Left ventricle myocardium inferior (tissue), 1 donor: ENCODE measurements around the gene IL24. TPM values are rescaled to one million over a fixed set of nuclear protein-coding genes. Genes with fewer than 3 reads are reported as not detected.
"Not testable (repeated sequence)": the region's sequence is repeated elsewhere in the genome, so short reads cannot be mapped to it uniquely, and the experiment has no call there.

Source experiments
- DNase-seq: peaks from one replicate; pipeline ENCODE4 v3.0.0-alpha.2; 2020
- H3K27ac ChIP-seq: fragments of 200-600 bp; replicated peaks from 2 replicates; pipeline ENCODE4 v1.8.0; 2021
- H3K27me3 ChIP-seq: fragments of 200-600 bp; 2 replicates; pipeline ENCODE4 v1.8.0; 2021; ENCODE audit warnings: low read depth
- H3K36me3 ChIP-seq: fragments of 200-600 bp; 2 replicates; pipeline ENCODE4 v1.8.0; 2021
- H3K4me1 ChIP-seq: fragments of 200-600 bp; 2 replicates; pipeline ENCODE4 v1.8.0; 2021
- H3K4me3 ChIP-seq: fragments of 200-600 bp; 2 replicates; pipeline ENCODE4 v1.8.0; 2021; ENCODE audit warnings: mild to moderate bottlenecking, moderate library complexity
- H3K9me3 ChIP-seq: fragments of 200-600 bp; replicated peaks from 2 replicates; pipeline ENCODE4 v1.8.0; 2021
- intact Hi-C: fragments of 100-400 bp; cut with micrococcal nuclease; formaldehyde crosslinking; loops from one replicate; pipeline ENCODE4 v1.11.0; 2022
- long read RNA-seq: library from polyadenylated mRNA; unstranded; transcript quantifications from one replicate; pipeline ENCODE4 v2.0.0, GENCODE V29; 2021
- total RNA-seq: library from RNA; stranded (reverse); fragmentation: NEBNext Ultra II Directional; extraction: Animal tissue kit (Norgen Biotek cat#: 25700); gene quantifications from one replicate; pipeline ENCODE4 v1.2.1, GENCODE V29; 2021
- TF ChIP-seq, protein P1 (sequence below): fragments of 200-600 bp; IDR thresholded peaks from 2 replicates; pipeline ENCODE4 v1.8.0; 2021; ENCODE audit warnings: antibody characterized with exemption, mild to moderate bottlenecking, borderline replicate concordance
- donor health status: DM: no; HTN: yes; CAD: no; lungs with severe emphysema.

IL24 gene, protein sequence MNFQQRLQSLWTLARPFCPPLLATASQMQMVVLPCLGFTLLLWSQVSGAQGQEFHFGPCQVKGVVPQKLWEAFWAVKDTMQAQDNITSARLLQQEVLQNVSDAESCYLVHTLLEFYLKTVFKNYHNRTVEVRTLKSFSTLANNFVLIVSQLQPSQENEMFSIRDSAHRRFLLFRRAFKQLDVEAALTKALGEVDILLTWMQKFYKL
- total RNA-seq, result not detected
- long read RNA-seq, result 0 reads

DNA sequence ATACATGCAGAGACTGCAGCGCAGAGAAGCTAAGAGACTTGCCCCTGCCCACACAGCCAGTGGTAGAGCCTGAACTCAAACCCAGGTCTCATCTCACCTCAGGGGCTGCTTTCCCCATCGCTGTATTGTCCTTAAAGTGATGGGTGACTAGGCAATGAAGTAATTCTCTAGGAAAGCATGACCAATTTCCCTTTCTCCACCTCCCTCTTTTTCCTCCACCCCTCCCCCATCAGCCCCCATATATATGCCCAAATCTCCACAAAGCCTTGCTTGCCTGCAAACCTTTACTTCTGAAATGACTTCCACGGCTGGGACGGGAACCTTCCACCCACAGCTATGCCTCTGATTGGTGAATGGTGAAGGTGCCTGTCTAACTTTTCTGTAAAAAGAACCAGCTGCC is at the start of gene IL24:
Gene IL24, plus strand, starts transcription at position 269 of the 400 bp plus-strand sequence. CDS start 390 bp downstream, outside the sequence.
- intact Hi-C loops, result no loop called here
- Histone ChIP-seq H3K27me3 (peaks cover 21% of the 10 kb centered on the region), H3K4me1 (no peaks in the 10 kb centered on the region), H3K36me3 (no peaks in the 10 kb centered on the region), H3K9me3 (no peaks in the 10 kb centered on the region), H3K4me3 (no peak within 1 kb of the TSS), H3K27ac (no peak within 1 kb of the TSS)
- TF ChIP-seq, protein P1, sequence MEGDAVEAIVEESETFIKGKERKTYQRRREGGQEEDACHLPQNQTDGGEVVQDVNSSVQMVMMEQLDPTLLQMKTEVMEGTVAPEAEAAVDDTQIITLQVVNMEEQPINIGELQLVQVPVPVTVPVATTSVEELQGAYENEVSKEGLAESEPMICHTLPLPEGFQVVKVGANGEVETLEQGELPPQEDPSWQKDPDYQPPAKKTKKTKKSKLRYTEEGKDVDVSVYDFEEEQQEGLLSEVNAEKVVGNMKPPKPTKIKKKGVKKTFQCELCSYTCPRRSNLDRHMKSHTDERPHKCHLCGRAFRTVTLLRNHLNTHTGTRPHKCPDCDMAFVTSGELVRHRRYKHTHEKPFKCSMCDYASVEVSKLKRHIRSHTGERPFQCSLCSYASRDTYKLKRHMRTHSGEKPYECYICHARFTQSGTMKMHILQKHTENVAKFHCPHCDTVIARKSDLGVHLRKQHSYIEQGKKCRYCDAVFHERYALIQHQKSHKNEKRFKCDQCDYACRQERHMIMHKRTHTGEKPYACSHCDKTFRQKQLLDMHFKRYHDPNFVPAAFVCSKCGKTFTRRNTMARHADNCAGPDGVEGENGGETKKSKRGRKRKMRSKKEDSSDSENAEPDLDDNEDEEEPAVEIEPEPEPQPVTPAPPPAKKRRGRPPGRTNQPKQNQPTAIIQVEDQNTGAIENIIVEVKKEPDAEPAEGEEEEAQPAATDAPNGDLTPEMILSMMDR, result no peak
- DNase-seq, result no peak

DNA sequence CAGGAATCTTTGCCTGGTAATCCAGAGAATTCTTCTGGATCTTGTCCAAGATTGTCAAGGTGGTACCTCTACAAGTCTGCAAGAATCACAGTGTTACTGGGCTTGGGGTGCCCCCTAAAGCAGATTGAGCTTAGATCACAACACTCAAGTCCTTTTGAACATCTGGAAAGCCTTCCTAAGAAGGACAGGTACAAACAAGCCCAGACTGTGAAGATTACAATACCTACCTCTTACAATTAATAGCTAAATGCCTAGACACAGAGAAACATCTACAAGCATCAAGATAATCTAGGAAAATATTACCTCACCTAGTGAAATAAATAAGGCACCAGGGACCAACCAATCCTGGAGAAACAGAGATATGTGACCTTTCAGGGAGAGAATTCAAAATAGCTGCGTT is 49.3 kb upstream of the IL24 start:
- peaks cover 5% of the 10 kb centered on the region for H3K27me3 ChIP-seq
- no peaks in the 10 kb centered on the region for H3K36me3 ChIP-seq
- no peak for DNase-seq
- no peak overlapping the region for H3K27ac ChIP-seq
- TF ChIP-seq, protein P1, result no peak
- H3K4me3 ChIP-seq, result no peak overlapping the region
- peaks cover 8% of the 10 kb centered on the region for H3K9me3 ChIP-seq
- no peaks in the 10 kb centered on the region for H3K4me1 ChIP-seq
- intact Hi-C loops, result no loop called here

DNA sequence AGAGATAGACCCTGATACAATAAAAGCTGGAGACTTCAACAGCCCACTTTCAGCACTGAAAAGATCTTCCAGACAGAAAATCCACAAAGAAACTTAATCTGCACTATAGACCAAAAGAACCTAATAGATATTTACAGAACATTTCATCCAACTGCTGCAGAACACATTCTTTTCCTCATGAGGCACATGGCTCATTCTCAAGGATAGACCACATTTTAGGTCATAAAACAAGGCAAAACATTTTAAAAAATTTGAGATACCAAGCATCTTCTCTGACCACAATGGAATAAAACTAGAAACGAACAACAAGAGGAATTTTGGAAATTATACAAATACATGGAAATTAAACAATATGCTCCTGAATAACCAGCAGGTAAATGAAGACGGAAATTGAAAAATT is 46.8 kb upstream of the IL24 start:
- no peaks in the 10 kb centered on the region for H3K4me1 ChIP-seq
- peaks cover 14% of the 10 kb centered on the region for H3K9me3 ChIP-seq
- no peak overlapping the region for H3K27ac ChIP-seq
- intact Hi-C loops, result no loop called here
- TF ChIP-seq, protein P1, result no peak
- H3K4me3 ChIP-seq, result no peak overlapping the region
- no peaks in the 10 kb centered on the region for H3K36me3 ChIP-seq
- H3K27me3 ChIP-seq, result peaks cover 5% of the 10 kb centered on the region
- no peak for DNase-seq

DNA sequence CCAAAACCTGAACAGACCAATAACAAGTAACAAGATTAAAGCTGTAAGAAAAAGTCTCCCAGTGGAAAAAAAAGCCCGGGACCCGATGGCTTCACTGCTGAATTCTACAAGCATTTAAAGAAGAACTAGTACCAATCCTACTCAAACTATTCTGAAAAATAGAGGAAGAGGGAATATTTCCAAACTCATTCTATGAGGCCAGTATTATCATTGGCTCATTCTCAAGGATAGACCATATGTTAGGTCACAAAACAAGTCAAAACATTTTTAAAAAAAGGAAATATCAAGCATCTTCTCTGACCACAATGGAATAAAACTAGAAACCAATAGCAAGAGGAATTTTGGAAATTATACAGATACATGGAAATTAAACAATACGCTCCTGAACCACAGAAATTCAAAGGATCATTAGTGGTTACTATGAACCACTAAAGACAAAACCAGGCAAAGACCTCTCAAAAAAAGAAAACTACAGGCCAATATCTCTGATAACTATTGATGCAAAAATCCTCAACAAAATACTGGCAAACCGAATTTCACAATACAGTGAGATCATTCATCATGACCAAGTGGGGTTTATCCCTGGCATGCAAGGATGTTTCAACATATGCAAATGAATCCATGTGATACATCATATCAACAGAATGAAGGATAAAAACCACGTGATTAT is 45.8 kb upstream of the IL24 start:
- H3K4me3 ChIP-seq, result no peak overlapping the region
- DNase-seq, result no peak
- peaks cover 14% of the 10 kb centered on the region for H3K9me3 ChIP-seq
- H3K27me3 ChIP-seq, result peaks cover 11% of the 10 kb centered on the region
- no peaks in the 10 kb centered on the region for H3K36me3 ChIP-seq
- no peak overlapping the region for H3K27ac ChIP-seq
- intact Hi-C loops, result no loop called here
- TF ChIP-seq, protein P1, result no peak
- H3K4me1 ChIP-seq, result no peaks in the 10 kb centered on the region

DNA sequence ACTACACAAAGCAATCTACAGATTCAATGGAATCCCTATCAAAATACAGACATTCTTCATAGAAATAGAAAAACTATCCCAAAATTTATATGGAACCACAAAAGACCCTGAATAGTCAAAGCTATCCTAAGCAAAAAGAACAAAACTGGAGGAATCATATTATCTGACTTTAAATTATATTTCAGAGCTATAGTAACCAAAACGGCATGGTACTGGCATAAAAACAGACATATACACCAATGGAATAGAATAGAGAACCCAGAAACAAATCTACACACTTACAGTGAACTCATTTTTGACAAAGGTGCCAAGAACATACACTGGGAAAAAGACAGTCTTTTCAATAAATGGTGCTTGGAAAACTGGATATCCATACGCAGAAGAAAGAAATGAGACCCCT is 44.6 kb upstream of the IL24 start:
- DNase-seq, H3K4me3 ChIP-seq, H3K36me3 ChIP-seq, H3K27ac ChIP-seq, intact Hi-C loops, H3K4me1 ChIP-seq: not testable (repeated sequence)
- H3K9me3 ChIP-seq, result peaks cover 14% of the 10 kb centered on the region
- peaks cover 11% of the 10 kb centered on the region for H3K27me3 ChIP-seq

DNA sequence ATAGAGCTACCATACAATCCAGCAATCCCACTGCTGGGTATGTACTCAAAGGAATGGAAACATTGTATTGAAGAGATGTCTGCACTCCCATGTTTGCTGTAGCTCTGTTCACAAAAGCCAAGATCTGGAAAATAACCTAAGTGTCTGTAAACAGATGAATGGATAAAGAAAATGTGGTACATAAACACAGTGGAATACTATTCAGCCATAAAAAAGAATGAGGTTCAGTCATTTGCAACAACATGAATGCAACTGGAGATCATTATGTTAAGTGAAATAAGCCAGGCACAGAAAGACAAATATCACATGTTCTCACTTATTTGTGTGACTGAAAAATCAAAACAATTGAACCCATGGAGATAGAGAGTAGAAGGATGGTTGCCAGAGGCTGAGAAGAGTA is 43.5 kb upstream of the IL24 start:
- intact Hi-C loops, H3K4me1 ChIP-seq, H3K36me3 ChIP-seq, DNase-seq, H3K4me3 ChIP-seq, H3K27ac ChIP-seq: not testable (repeated sequence)
- Histone ChIP-seq H3K27me3 (peaks cover 13% of the 10 kb centered on the region), H3K9me3 (peaks cover 14% of the 10 kb centered on the region)
